GM23248 (cell line): ENCODE data around the gene SP2.

Experiments used
- EZH2 ChIP-seq: fragments of 200-600 bp; sonication (generic); IDR thresholded peaks from 2 replicates; pipeline ENCODE4 v1.6.1; 2018; ENCODE audit warnings: antibody characterized with exemption, mild to moderate bottlenecking; ENCODE audit not compliant: insufficient read depth, poor library complexity, severe bottlenecking
- EZH2phosphoT487 ChIP-seq: fragments of 200-600 bp; sonication (generic); IDR thresholded peaks from 2 replicates; pipeline ENCODE4 v1.6.1; 2018; ENCODE audit warnings: antibody characterized with exemption, moderate library complexity, mild to moderate bottlenecking, low read depth; ENCODE audit not compliant: insufficient read depth

DNA sequence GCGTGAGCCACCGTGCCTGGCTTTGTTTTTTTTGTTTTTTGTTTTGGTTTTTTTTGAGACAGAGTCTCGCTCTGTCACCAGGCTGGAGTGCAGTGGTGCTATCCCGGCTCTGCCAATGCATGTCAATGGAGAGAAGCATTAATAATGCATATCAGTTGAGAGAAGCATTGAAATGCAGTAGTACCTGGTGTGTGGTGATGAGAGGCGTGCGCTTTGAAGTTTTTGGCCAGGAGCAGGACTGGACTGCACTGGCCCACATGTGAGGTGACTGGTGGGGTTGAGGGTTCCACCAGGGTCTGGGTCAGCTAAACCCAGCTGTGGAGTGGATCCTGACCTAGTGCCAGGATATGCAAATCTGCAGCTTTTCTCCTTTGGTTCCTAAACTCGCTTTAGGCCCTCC is 5.4 kb downstream of the SP2 start:
- TF ChIP-seq EZH2 (no peak), EZH2phosphoT487 (no peak)
